IMR-90 (cell line): ENCODE measurements around the gene ACP1. TPM values are rescaled to one million over a fixed set of nuclear protein-coding genes. Genes with fewer than 3 reads are reported as not detected.

ENCODE experiments used
- ATAC-seq: fragments of 200-7000 bp; cut with Tn5 transposase; 2 replicates; pipeline ENCODE4 v1.9.1; 2020; ENCODE audit warnings: low read depth, mild to moderate bottlenecking, moderate library complexity
- BruUV-seq: library from RNA; stranded (reverse); fragments of 400-500 nt; replicated peaks from 2 replicates; lab custom pipeline; 2021; lab: Mats Ljungman, UMichigan
- CTCF ChIA-PET: fragments of 300-600 bp; formaldehyde crosslinking; extraction: SDS; loops from one replicate; lab custom pipeline; 2021; ENCODE audit warnings: antibody characterized with exemption; lab: Yijun Ruan, JAX
- POLR2A ChIA-PET: fragments of 300-600 bp; sonication (Branson Sonifier 250); formaldehyde crosslinking; loops from one replicate; lab custom pipeline; 2022; ENCODE audit warnings: antibody characterized with exemption; ENCODE audit not compliant: unreplicated experiment; lab: Charles Lee
- DNase-seq: peaks from one replicate; pipeline ENCODE4 v3.0.0; 2013
- H2AFZ ChIP-seq: replicated peaks from 2 replicates; pipeline ENCODE3; 2013; ENCODE audit warnings: low read length, mild to moderate bottlenecking; ENCODE audit not compliant: poor library complexity
- H2AK5ac ChIP-seq: 2 replicates; pipeline ENCODE4 v1.6.1; 2013; ENCODE audit warnings: low read depth, low read length, inconsistent platforms
- H2AK9ac ChIP-seq: replicated peaks from 2 replicates; pipeline ENCODE3; 2013; ENCODE audit warnings: mild to moderate bottlenecking, low read depth, low read length, moderate library complexity; ENCODE audit not compliant: poor library complexity
- H2BK120ac ChIP-seq: 2 replicates; pipeline ENCODE4 v1.6.1; 2013; ENCODE audit warnings: low read depth, low read length, inconsistent platforms
- H2BK15ac ChIP-seq: 3 replicates; pipeline ENCODE4 v1.6.1; 2013; ENCODE audit warnings: low read depth, low read length, inconsistent platforms
- H2BK20ac ChIP-seq: 2 replicates; pipeline ENCODE4 v1.6.1; 2013; ENCODE audit warnings: low read depth, mild to moderate bottlenecking, inconsistent platforms, low read length, moderate library complexity
- H2BK5ac ChIP-seq: 2 replicates; pipeline ENCODE4 v1.6.1; 2013; ENCODE audit warnings: mild to moderate bottlenecking, low read depth, low read length, inconsistent platforms; ENCODE audit not compliant: poor library complexity, severe bottlenecking
- H3K14ac ChIP-seq: replicated peaks from 2 replicates; pipeline ENCODE4 v1.6.1; 2013; ENCODE audit warnings: low read depth, low read length, inconsistent platforms
- H3K18ac ChIP-seq: 2 replicates; pipeline ENCODE4 v1.6.1; 2013; ENCODE audit warnings: low read depth, low read length, control low read depth
- H3K23ac ChIP-seq: 2 replicates; pipeline ENCODE4 v1.6.1; 2013; ENCODE audit warnings: low read depth, low read length, inconsistent platforms
- H3K27ac ChIP-seq: 2 replicates; pipeline ENCODE4 v1.5.1; 2013; ENCODE audit warnings: mild to moderate bottlenecking, control low read depth, low read length; ENCODE audit not compliant: insufficient read depth
- H3K27me3 ChIP-seq: 2 replicates; pipeline ENCODE4 v1.6.1; 2013; ENCODE audit warnings: low read length; ENCODE audit not compliant: control insufficient read depth, insufficient read depth
- H3K36me3 ChIP-seq: 2 replicates; pipeline ENCODE4 v1.6.1; 2013; ENCODE audit warnings: low read length, mixed read lengths; ENCODE audit not compliant: control insufficient read depth, insufficient read depth
- H3K4ac ChIP-seq: 2 replicates; pipeline ENCODE4 v1.6.1; 2013; ENCODE audit warnings: low read depth, low read length, inconsistent platforms
- H3K4me1 ChIP-seq: 2 replicates; pipeline ENCODE4 v1.6.1; 2013; ENCODE audit warnings: low read length, mixed read lengths; ENCODE audit not compliant: control insufficient read depth, insufficient read depth
- H3K4me2 ChIP-seq: 2 replicates; pipeline ENCODE4 v1.6.1; 2013; ENCODE audit warnings: low read depth, mild to moderate bottlenecking, control low read depth, low read length, moderate library complexity
- H3K4me3 ChIP-seq: 2 replicates; pipeline ENCODE4 v1.5.1; 2013; ENCODE audit warnings: low read depth, mild to moderate bottlenecking, control low read depth, low read length, moderate library complexity; ENCODE audit not compliant: insufficient read depth
- H3K56ac ChIP-seq: 2 replicates; pipeline ENCODE4 v1.6.1; 2013; ENCODE audit warnings: low read length, inconsistent platforms; ENCODE audit not compliant: insufficient read depth; ENCODE audit errors: extremely low read depth
- H3K79me1 ChIP-seq, 2 experiments: 2 replicates each; pipeline ENCODE4 v1.6.1; 2013; ENCODE audit warnings: low read length in 2 of 2, inconsistent platforms in 1 of 2, low read depth in 1 of 2
- H3K9ac ChIP-seq: 2 replicates; pipeline ENCODE4 v1.6.1; 2013; ENCODE audit warnings: low read depth, low read length, control low read depth
- H3K9me1 ChIP-seq: 2 replicates; pipeline ENCODE4 v1.6.1; 2013; ENCODE audit warnings: low read length, inconsistent platforms; ENCODE audit not compliant: insufficient read depth
- H3K9me3 ChIP-seq: 2 replicates; pipeline ENCODE4 v1.6.1; 2013; ENCODE audit warnings: low read length; ENCODE audit not compliant: control insufficient read depth, insufficient read depth
- H4K20me1 ChIP-seq: 2 replicates; pipeline ENCODE4 v1.6.1; 2013; ENCODE audit warnings: low read length, inconsistent platforms; ENCODE audit not compliant: insufficient read depth
- H4K5ac ChIP-seq: 2 replicates; pipeline ENCODE4 v1.6.1; 2013; ENCODE audit warnings: mild to moderate bottlenecking, low read depth, low read length, control low read depth
- H4K8ac ChIP-seq, 2 experiments: 2 replicates each; pipeline ENCODE4 v1.6.1; 2013; ENCODE audit warnings: low read depth in 2 of 2, low read length in 2 of 2, control low read depth in 1 of 2, inconsistent platforms in 1 of 2
- H4K91ac ChIP-seq: 2 replicates; pipeline ENCODE4 v1.6.1; 2013; ENCODE audit warnings: low read depth, low read length, inconsistent platforms; ENCODE audit not compliant: insufficient read depth
- BHLHE40 ChIP-seq: fragments of 150-350 bp; IDR thresholded peaks from 2 replicates; pipeline ENCODE4 v1.6.1; 2016; ENCODE audit warnings: mild to moderate bottlenecking, low read depth, low read length
- CEBPB ChIP-seq: IDR thresholded peaks from 2 replicates; pipeline ENCODE4 v1.6.1; 2012; ENCODE audit warnings: low read depth, low read length, improper control_type of control experiment
- FOS ChIP-seq: fragments of 150-350 bp; IDR thresholded peaks from 2 replicates; pipeline ENCODE4 v1.6.1; 2016; ENCODE audit warnings: low read depth, low read length
- MXI1 ChIP-seq: IDR thresholded peaks from 2 replicates; pipeline ENCODE4 v1.6.1; 2012; ENCODE audit warnings: low read depth, mild to moderate bottlenecking, low read length, moderate library complexity, borderline replicate concordance
- RAD21 ChIP-seq: IDR thresholded peaks from 2 replicates; pipeline ENCODE4 v1.6.1; 2012; ENCODE audit warnings: low read length, improper control_type of control experiment
- RFX5 ChIP-seq: IDR thresholded peaks from 2 replicates; pipeline ENCODE4 v1.8.0; 2012; ENCODE audit warnings: low read depth, mild to moderate bottlenecking, low read length, moderate library complexity
- USF2 ChIP-seq: fragments of 150-350 bp; IDR thresholded peaks from 2 replicates; pipeline ENCODE4 v1.6.1; 2017; ENCODE audit warnings: mild to moderate bottlenecking, antibody characterized with exemption, low read length, low read depth
- WGBS, 2 experiments: methylation state at CpG; one replicate each; pipeline versions ENCODE4 v1.1.5 to v1.1.7; 2013; ENCODE audit warnings: missing lambda C conversion rate in 2 of 2; ENCODE audit not compliant: insufficient read length in 1 of 2; ENCODE audit errors: extremely low coverage in 2 of 2; 5-methylcytosine and 5-hydroxymethylcytosine counted together
- dilution Hi-C: fragments of 300-500 bp; cut with HindIII; formaldehyde crosslinking; loops from one replicate; pipeline ENCODE4 v1.14.3; 2018; ENCODE audit warnings: low sequenced_read_pairs; ENCODE audit not compliant: unreplicated experiment
- in situ Hi-C: fragments of 300-500 bp; cut with MboI; formaldehyde crosslinking; loops from 3 replicates; pipeline ENCODE4 v1.14.3; 2019; ENCODE audit warnings: low sequenced_read_pairs, inconsistent platforms, mixed read lengths
- intact Hi-C: fragments of 100-400 bp; cut with micrococcal nuclease; formaldehyde crosslinking; loops from 2 replicates; pipeline ENCODE4 v1.10.0; 2022
- polyA plus RNA-seq, 3 experiments: library from polyadenylated mRNA; depleted of rRNA; stranded (reverse); fragments of >200 nt; gene quantifications; 2 replicates each; pipeline ENCODE4 v1.2.3, GENCODE V29; 2012; ENCODE audit warnings: low replicate concordance in 1 of 3
- total RNA-seq: library from RNA; depleted of rRNA; stranded (reverse); fragments of >200 nt; gene quantifications from 2 replicates; pipeline ENCODE4 v1.2.3, GENCODE V29; 2012
- TF ChIP-seq, protein P1 (sequence below): conservative IDR thresholded peaks from 2 replicates; pipeline ENCODE4 v1.5.1; 2012; ENCODE audit warnings: mild to moderate bottlenecking, low read depth, low read length, improper control_type of control experiment

Gene ACP1
- total and polyA plus RNA-seq, 2 of the 4 experiments (the other 2 are of a cell fraction), result 85.7 to 104 TPM

DNA sequence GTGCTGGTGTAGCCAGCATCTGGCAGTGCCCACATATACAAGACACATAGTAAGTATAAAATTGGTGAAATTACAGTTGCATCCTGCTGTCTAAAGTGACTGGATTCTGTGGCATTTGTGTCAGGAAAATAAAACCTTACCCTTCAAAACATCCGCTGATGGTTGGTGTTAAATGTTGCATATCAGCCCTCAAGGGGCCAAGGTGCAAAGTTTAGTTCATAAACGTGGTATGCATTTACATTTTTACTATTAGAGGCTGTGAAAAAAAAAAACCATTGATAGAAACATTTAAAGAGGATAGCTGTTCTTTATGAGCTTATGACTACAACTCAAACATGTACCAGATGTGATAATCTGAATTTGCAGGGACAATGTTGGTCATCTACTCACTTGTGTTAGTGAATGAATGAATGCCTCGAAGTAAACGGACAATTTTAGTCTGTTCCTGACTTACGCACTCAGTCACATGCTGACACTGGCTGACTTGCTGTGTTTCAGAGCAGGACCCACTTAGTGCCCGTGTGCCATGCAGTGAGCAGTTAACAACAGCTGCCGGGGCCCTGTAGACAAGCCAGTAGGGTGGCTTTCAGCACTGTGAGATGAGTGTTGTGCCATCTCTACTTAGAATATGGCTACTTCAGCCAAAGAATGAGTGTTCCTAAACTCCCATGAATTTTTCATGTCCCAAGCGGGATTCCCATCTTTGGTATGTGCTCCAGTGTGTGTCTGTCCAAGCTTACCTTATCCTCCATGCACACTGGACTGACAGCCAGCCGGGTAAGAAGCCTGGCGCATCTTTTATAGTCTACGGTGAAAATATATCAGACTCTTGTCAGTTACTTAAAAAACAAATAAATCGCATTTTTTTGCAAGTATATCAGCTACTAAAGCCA is 17.9 kb downstream of the ACP1 start:
- Histone ChIP-seq H2BK5ac (no peak overlapping the region), H3K23ac (no peak overlapping the region), H3K56ac (no peak overlapping the region), H4K91ac (no peak overlapping the region), H2BK120ac (no peak overlapping the region), H3K4me1 (peaks cover 7% of the 10 kb centered on the region), H3K14ac (no peak overlapping the region), H2AK5ac (no peak overlapping the region), H3K27ac (no peak overlapping the region), H3K4me3 (no peak overlapping the region), H3K79me1 (peaks cover 0 to 9% of the 10 kb centered on the region in 2 experiments; a peak in 3 of 4 replicates), H4K5ac (no peak overlapping the region), H3K4ac (no peak overlapping the region), H4K8ac (no peak overlapping the region), H3K9me3 (no peaks in the 10 kb centered on the region), H3K36me3 (peaks cover 18% of the 10 kb centered on the region), H2AFZ (no peak overlapping the region), H2AK9ac (no peak overlapping the region), H3K18ac (no peak overlapping the region), H3K9ac (no peak overlapping the region), H2BK20ac (no peak overlapping the region), H2BK15ac (no peak overlapping the region), H4K20me1 (no peaks in the 10 kb centered on the region), H3K4me2 (no peak overlapping the region), H3K9me1 (peaks cover 13% of the 10 kb centered on the region; the same call in 1 of the 2 replicates), H3K27me3 (peaks cover 7% of the 10 kb centered on the region; the same call in 1 of the 2 replicates)
- intact Hi-C loops, result no loop called here
- dilution Hi-C loops, result no loop called here
- no TSS peak for BruUV-seq
- in situ Hi-C loops, result no loop called here
- ChIA-PET CTCF (interaction anchor here (0.6 to 1.0 kb wide), 2 partner anchors 9 to 423 kb away, joined by 3 to 4 read pairs; no protein-coding TSS in a partner anchor), POLR2A (no interaction called here)
- WGBS, 2 experiments, result 100% methylated on average over 3 of the region's 12 CpGs; no CpG with 5 or more reads in 1 of the 2 experiments
- ATAC-seq (no peak), DNase-seq (no peak)
- TF ChIP-seq CEBPB (no peak), USF2 (no peak), FOS (no peak), BHLHE40 (no peak), RAD21 (no peak), RFX5 (no peak), MXI1 (no peak)
- TF ChIP-seq, protein P1, sequence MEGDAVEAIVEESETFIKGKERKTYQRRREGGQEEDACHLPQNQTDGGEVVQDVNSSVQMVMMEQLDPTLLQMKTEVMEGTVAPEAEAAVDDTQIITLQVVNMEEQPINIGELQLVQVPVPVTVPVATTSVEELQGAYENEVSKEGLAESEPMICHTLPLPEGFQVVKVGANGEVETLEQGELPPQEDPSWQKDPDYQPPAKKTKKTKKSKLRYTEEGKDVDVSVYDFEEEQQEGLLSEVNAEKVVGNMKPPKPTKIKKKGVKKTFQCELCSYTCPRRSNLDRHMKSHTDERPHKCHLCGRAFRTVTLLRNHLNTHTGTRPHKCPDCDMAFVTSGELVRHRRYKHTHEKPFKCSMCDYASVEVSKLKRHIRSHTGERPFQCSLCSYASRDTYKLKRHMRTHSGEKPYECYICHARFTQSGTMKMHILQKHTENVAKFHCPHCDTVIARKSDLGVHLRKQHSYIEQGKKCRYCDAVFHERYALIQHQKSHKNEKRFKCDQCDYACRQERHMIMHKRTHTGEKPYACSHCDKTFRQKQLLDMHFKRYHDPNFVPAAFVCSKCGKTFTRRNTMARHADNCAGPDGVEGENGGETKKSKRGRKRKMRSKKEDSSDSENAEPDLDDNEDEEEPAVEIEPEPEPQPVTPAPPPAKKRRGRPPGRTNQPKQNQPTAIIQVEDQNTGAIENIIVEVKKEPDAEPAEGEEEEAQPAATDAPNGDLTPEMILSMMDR, result no peak
